Mucosa of descending colon (tissue), 3 donors: ENCODE results near the gene WDR59. TPM values are rescaled to one million over a fixed set of nuclear protein-coding genes. Genes with fewer than 3 reads are reported as not detected.

ENCODE experiments used
- ATAC-seq: fragments of 200-7000 bp; cut with Tn5 transposase; one replicate; pipeline ENCODE4 v1.9.1; 2020; ENCODE audit warnings: mild to moderate bottlenecking, moderate library complexity
- DNase-seq, 3 donors: peaks; one replicate each; pipeline ENCODE4 v3.0.0-alpha.2; 2020
- H3K36me3 ChIP-seq: fragments of 200-600 bp; one replicate; pipeline ENCODE4 v1.8.0; 2021; ENCODE audit warnings: low read depth, mild to moderate bottlenecking
- H3K4me1 ChIP-seq: fragments of 200-600 bp; one replicate; pipeline ENCODE4 v1.8.0; 2021; ENCODE audit warnings: low read depth, mild to moderate bottlenecking
- H3K4me3 ChIP-seq: fragments of 200-600 bp; one replicate; pipeline ENCODE4 v1.8.0; 2021; ENCODE audit warnings: mild to moderate bottlenecking
- H3K9me3 ChIP-seq: fragments of 200-600 bp; one replicate; pipeline ENCODE4 v1.8.0; 2021; ENCODE audit warnings: mild to moderate bottlenecking
- CTCF ChIP-seq: fragments of 200-600 bp; IDR thresholded peaks from one replicate; pipeline ENCODE4 v1.8.0; 2022; ENCODE audit warnings: antibody characterized with exemption, mild to moderate bottlenecking
- intact Hi-C, 2 donors: fragments of 100-400 bp; cut with DNase I in 1 of 2; cut with micrococcal nuclease in 1 of 2; formaldehyde crosslinking; loops; one replicate each; pipeline versions ENCODE4 v1.11.0 to v1.11.1; 2022; cut with DNase I, micrococcal nuclease
- total RNA-seq, 3 donors: library from RNA; stranded (reverse); fragmentation: NEBNext Ultra II Directional in 2 of 3; extraction: Animal tissue kit (Norgen Biotek cat#: 25700) in 2 of 3; gene quantifications; one replicate each; pipeline versions ENCODE4 v1.2.1 to v1.2.4, GENCODE V29; 2021 to 2023
- donor health status: DM: no; HTN: no; CAD: no; lungs with moderate emphysema.
- donor health status: DM: no; HTN: no; CAD: no.
- donor health status: DM: no; HTN: yes; CAD: no.

The WDR59 gene
- total RNA-seq, 3 donors from 2014 or later = 47.3 to 74.9 (median 70.1) TPM

GRCh38 chr16:74887084-74887483 lies 97.8 kb downstream of the WDR59 start:
- Histone ChIP-seq H3K9me3 (no peaks in the 10 kb centered on the region), H3K4me1 (peaks cover 4% of the 10 kb centered on the region), H3K36me3 (peaks cover 2% of the 10 kb centered on the region), H3K4me3 (no peak overlapping the region)
- no peak for ATAC-seq
- no peak for TF ChIP-seq CTCF
- DNase-seq = no peak
- intact Hi-C loops = no loop called here

GRCh38 chr16:74877706-74878105 lies 107.2 kb downstream of the WDR59 start:
- intact Hi-C loops = no loop called here
- no peak overlapping the region for H3K4me3 ChIP-seq

GRCh38 chr16:74874912-74875546 lies 109.9 kb downstream of the WDR59 start:
- intact Hi-C loops = no loop called here
- no peak for DNase-seq
- Histone ChIP-seq H3K4me3 (no peak overlapping the region), H3K9me3 (no peaks in the 10 kb centered on the region), H3K36me3 (no peaks in the 10 kb centered on the region), H3K4me1 (no peaks in the 10 kb centered on the region)
- no peak for ATAC-seq
- no peak for TF ChIP-seq CTCF

More at GRCh38 chr16:74877706-74878105, 107.2 kb downstream of the WDR59 start:
- DNase-seq = no peak
- ATAC-seq = no peak
- no peaks in the 10 kb centered on the region for H3K4me1 ChIP-seq
- TF ChIP-seq CTCF = no peak
- no peaks in the 10 kb centered on the region for H3K9me3 ChIP-seq
- H3K36me3 ChIP-seq = no peaks in the 10 kb centered on the region

- TF ChIP-seq CTCF = no peak
- no peak for DNase-seq
- H3K9me3 ChIP-seq = no peaks in the 10 kb centered on the region
- no peak overlapping the region for H3K4me3 ChIP-seq
- intact Hi-C loops = no loop called here
- no peak for ATAC-seq
- H3K4me1 ChIP-seq = no peaks in the 10 kb centered on the region
- no peaks in the 10 kb centered on the region for H3K36me3 ChIP-seq
Measured at GRCh38 chr16:74874123-74874522, 110.8 kb downstream of the WDR59 start.

GRCh38 chr16:74872302-74872701 lies 112.6 kb downstream of the WDR59 start:
- H3K36me3 ChIP-seq = no peaks in the 10 kb centered on the region
- DNase-seq = no peak
- no peak overlapping the region for H3K4me3 ChIP-seq
- no peak for ATAC-seq
- intact Hi-C loops = no loop called here
- no peaks in the 10 kb centered on the region for H3K9me3 ChIP-seq
- H3K4me1 ChIP-seq = no peaks in the 10 kb centered on the region
- no peak for TF ChIP-seq CTCF

GRCh38 chr16:74871608-74872007 lies 113.3 kb downstream of the WDR59 start:
- no peak for DNase-seq
- TF ChIP-seq CTCF = no peak
- H3K4me3 ChIP-seq = no peak overlapping the region
- ATAC-seq = no peak
- no peaks in the 10 kb centered on the region for H3K36me3 ChIP-seq
- H3K4me1 ChIP-seq = no peaks in the 10 kb centered on the region
- intact Hi-C loops = no loop called here
- H3K9me3 ChIP-seq = no peaks in the 10 kb centered on the region
